Activated effector memory CD4-positive, alpha-beta T cell treated with anti-CD3 and anti-CD28 coated beads, Interleukin-2, amount 50 U/mL, for 16 hours (primary cell): ENCODE measurements around the gene GOLGA2.

Experiments used
- DNase-seq: peaks from one replicate; pipeline ENCODE4 v3.0.0-alpha.2; 2020

GOLGA2 gene

GRCh38 chr9:128254855-128255759 is 20.7 kb downstream of the GOLGA2 start:
- peak; percentile 86 for DNase-seq

GRCh38 chr9:128254362-128254761 is 21.4 kb downstream of the GOLGA2 start:
- DNase-seq, result no peak

GRCh38 chr9:128253991-128254346 is 21.8 kb downstream of the GOLGA2 start:
- DNase-seq, result no peak

GRCh38 chr9:128253140-128253990 is 22.4 kb downstream of the GOLGA2 start:
- DNase-seq, result no peak

- no peak for DNase-seq
Measured at GRCh38 chr9:128252317-128253139, 23.3 kb downstream of the GOLGA2 start.

GRCh38 chr9:128251732-128252100 is 24.1 kb downstream of the GOLGA2 start:
- no peak for DNase-seq

- DNase-seq, result no peak
Measured at GRCh38 chr9:128250839-128251731, 24.7 kb downstream of the GOLGA2 start.

GRCh38 chr9:128249908-128250838 is 25.6 kb downstream of the GOLGA2 start:
- peak; percentile 99 for DNase-seq

GRCh38 chr9:128249558-128249907 is 26.3 kb downstream of the GOLGA2 start:
- no peak for DNase-seq

- no peak for DNase-seq
Measured at GRCh38 chr9:128247226-128247803, 28.5 kb downstream of the GOLGA2 start.

GRCh38 chr9:128246471-128246870 is 29.3 kb downstream of the GOLGA2 start:
- DNase-seq, result no peak

- no peak for DNase-seq
Measured at GRCh38 chr9:128245421-128246151, 30.2 kb downstream of the GOLGA2 start.

GRCh38 chr9:128244837-128245231 is 31.0 kb downstream of the GOLGA2 start:
- no peak for DNase-seq

GRCh38 chr9:128244091-128244836 is 31.5 kb downstream of the GOLGA2 start:
- DNase-seq, result no peak

GRCh38 chr9:128243215-128244018 is 32.4 kb downstream of the GOLGA2 start:
- no peak for DNase-seq

GRCh38 chr9:128242828-128243214 is 33.0 kb downstream of the GOLGA2 start:
- no peak for DNase-seq

- DNase-seq, result no peak
Measured at GRCh38 chr9:128242124-128242523, 33.7 kb downstream of the GOLGA2 start.

- DNase-seq, result no peak
Measured at GRCh38 chr9:128233817-128234406, 41.9 kb downstream of the GOLGA2 start.
